HL-60 (cell line): ENCODE data around the gene DHRS7C.

ENCODE experiments used
- CTCF ChIP-seq: IDR thresholded peaks from one replicate; pipeline ENCODE4 v1.5.1; 2011; ENCODE audit warnings: low read length, control low read depth, inconsistent platforms; ENCODE audit not compliant: insufficient read depth
- GABPA ChIP-seq: IDR thresholded peaks from 2 replicates; pipeline ENCODE4 v1.6.1; 2012; ENCODE audit warnings: low read depth
- POLR2AphosphoS5 ChIP-seq: IDR thresholded peaks from 2 replicates; pipeline ENCODE4 v1.6.1; 2012; ENCODE audit warnings: low read depth
- REST ChIP-seq: IDR thresholded peaks from 2 replicates; pipeline ENCODE4 v1.6.1; 2012; ENCODE audit warnings: low read depth; ENCODE audit not compliant: insufficient replicate concordance
- SPI1 ChIP-seq: IDR thresholded peaks from 2 replicates; pipeline ENCODE4 v1.6.1; 2012; ENCODE audit warnings: low read depth, mild to moderate bottlenecking, borderline replicate concordance

- no peak for TF ChIP-seq CTCF
- no peak for TF ChIP-seq POLR2AphosphoS5
- no peak for TF ChIP-seq SPI1
- no peak for TF ChIP-seq REST
- TF ChIP-seq GABPA: no peak
Measured at GRCh38 chr17:9820448-9820847, 29.1 kb upstream of the DHRS7C start.
